22Rv1 (cell line): ENCODE measurements around the gene ABCA13.
A peak's percentile ranks its signal among the peaks of the same experiment; 100 is the strongest.

Source experiments
- H3K27ac ChIP-seq: fragments of 450-650 bp; 2 replicates; pipeline ENCODE4 v1.5.1; 2017
- ZFX ChIP-seq: fragments of 450-650 bp; IDR thresholded peaks from 2 replicates; pipeline ENCODE4 v1.6.1; 2017; ENCODE audit warnings: antibody characterized with exemption, borderline replicate concordance
- TF ChIP-seq, protein P1 (sequence below): fragments of 450-650 bp; IDR thresholded peaks from 2 replicates; pipeline ENCODE4 v1.5.1; 2017; ENCODE audit warnings: mild to moderate bottlenecking

Gene ABCA13

DNA sequence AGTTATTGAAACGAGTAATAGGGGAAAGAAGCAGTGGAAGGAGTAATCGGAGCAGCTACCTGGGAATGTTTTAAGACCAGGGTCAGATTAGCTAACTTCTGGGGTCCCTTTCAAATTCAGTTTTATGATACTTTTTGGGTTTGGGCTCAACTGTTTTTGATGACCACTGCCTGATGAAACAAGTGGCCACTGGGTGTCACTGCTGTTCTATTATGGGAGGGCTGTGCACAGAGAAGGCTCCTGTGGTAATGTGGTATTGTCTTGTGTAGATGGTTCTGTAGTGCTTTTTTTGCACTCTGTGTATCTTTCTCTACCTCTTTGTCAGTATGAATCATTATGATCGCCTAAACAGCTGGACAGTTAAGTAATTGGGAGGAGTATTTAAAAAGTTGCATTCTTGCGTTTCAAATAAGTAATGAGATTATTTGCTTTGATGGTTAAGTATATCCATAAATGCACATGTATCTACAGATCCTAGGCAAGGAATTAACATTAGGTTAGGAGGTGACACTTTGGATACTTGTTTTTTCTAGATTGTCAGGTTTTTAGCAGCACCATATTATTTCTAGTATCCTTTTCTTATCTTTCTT, 128.4 kb downstream of the ABCA13 start:
- no peak overlapping the region for H3K27ac ChIP-seq

DNA sequence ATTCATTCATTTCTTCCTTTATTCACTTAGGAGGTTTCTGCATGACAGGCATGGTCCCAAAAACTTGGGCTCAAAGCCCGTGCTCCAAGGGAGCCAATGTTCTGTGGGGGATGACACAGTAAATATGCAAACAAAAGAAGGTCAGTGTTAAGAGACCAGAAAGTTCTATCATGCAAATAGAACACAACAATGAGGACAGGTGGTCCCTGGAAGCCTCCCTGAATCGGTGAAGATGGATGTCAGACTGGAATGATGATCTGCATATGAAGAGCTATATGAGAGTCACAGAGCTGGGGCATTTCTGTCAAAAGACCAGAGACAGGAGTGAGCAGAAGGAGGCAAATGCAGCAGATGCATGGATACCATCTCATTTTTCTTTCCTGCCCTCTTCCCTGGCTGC, 129.0 kb downstream of the ABCA13 start:
- no peak overlapping the region for H3K27ac ChIP-seq
- TF ChIP-seq ZFX = no peak
- TF ChIP-seq, protein P1, sequence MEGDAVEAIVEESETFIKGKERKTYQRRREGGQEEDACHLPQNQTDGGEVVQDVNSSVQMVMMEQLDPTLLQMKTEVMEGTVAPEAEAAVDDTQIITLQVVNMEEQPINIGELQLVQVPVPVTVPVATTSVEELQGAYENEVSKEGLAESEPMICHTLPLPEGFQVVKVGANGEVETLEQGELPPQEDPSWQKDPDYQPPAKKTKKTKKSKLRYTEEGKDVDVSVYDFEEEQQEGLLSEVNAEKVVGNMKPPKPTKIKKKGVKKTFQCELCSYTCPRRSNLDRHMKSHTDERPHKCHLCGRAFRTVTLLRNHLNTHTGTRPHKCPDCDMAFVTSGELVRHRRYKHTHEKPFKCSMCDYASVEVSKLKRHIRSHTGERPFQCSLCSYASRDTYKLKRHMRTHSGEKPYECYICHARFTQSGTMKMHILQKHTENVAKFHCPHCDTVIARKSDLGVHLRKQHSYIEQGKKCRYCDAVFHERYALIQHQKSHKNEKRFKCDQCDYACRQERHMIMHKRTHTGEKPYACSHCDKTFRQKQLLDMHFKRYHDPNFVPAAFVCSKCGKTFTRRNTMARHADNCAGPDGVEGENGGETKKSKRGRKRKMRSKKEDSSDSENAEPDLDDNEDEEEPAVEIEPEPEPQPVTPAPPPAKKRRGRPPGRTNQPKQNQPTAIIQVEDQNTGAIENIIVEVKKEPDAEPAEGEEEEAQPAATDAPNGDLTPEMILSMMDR = no peak

More for the DNA sequence above, 128.4 kb downstream of the ABCA13 start:
- TF ChIP-seq, protein P1 = peak; percentile 91
- no peak for TF ChIP-seq ZFX

DNA sequence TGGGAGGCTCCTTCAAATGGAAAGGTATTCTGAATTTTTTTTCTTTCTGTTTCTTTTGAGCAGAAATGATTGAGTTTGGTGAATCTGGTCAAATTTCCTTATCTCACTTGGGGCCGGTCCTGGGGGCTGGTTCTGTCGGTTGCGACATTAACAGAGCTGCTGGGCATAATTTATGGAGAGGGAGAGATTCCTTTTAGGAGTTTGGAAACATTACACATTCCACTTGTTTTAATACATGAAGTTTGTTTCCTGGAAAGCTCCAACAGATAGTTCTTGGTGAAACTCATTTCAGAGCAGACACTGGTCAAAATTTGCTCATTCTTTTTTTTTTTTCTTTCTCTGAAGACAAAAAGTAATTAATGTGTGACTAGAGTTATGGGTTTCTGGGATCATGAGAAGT, 129.9 kb downstream of the ABCA13 start:
- H3K27ac ChIP-seq = no peak overlapping the region
- TF ChIP-seq, protein P1 = no peak
- no peak for TF ChIP-seq ZFX

DNA sequence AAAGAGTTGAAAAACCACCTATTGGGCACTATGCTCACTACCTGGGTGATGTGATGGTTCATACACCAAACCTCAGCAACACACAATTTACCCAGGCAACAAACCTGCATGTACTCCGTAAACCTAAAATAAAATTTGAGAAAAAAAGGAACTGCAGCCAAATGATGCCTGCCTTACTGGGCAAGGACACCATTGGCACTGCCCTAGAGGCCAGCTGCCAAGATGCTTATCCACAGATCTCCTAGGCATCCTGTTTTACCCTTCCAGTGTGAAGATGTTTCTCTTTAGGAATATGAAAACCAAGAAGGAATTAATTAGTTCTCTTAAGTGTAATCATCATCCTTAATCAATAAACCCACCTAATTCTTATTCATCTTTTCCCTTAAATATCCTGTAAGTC, 133.4 kb downstream of the ABCA13 start:
- no peak overlapping the region for H3K27ac ChIP-seq
- no peak for TF ChIP-seq ZFX
- TF ChIP-seq, protein P1 = no peak

DNA sequence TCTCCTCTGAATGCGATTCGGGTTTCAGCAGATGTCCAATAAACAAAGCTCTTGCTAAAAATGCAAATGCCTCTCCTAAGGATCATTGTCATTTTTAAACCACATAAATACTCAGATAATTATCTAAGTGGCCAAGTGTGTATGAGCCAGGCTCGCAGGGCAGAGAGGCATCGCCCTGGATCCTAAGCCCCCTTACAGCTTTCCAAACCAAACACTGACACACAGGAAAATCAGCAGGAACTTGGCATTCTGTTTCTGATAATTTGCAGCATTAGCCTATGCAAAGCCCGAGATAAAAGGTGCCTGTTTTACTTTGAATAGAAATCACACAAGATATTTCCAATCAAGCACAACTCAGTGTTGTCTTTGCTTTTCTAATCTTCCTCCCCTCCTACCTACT, 134.4 kb downstream of the ABCA13 start:
- TF ChIP-seq, protein P1 = no peak
- TF ChIP-seq ZFX = no peak
- H3K27ac ChIP-seq = no peak overlapping the region

DNA sequence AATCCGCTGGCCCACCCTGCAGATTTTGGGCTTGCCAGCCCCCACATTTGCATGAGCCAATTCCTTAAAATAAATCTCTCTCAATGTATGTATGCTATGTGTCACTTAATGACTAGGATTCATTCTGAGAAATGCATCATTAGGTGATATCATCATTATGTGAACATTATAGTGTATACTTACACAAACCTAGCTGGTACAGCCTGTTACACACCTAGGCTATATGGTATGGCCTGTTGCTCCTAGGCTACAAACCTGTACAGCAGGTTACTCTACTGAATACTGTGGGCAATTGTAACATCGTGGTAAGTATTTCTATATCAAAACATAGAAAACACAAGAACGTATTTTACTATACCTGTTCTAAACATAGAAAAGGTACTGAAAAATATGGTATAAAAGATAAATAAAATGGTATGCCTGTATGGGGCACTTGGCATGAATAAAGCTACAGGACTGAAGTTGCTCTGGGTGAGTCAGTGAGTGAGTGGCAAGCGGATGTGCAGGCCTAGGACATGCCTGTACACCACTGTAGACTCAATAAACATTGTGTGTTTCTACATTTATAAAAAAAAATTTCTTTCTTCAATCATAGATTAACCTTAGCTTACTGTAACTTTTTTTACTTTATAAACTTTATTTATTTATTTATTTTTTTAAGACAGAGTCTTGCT, 135.9 kb downstream of the ABCA13 start:
- no peak overlapping the region for H3K27ac ChIP-seq
- TF ChIP-seq, protein P1 = no peak
- TF ChIP-seq ZFX = no peak

DNA sequence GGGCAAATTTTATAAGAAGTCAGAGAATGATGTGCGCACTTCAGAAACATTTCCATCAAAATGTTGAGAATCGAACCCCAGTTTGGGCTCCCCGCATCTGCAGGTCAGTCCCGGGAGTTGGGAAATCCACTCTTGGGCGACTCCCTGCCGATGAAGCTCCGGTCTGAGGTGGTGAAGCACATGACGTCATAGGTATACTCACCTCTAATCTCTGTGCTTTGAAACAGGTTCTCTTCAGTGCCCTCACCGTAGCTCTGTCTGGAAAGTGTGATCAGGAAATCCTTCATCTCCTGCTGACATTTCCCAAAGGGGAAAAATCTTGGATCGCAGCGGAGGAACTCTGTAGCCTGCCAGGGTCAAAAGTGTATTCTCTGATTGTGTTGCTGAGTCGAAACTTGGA, 138.5 kb downstream of the ABCA13 start:
- no peak for TF ChIP-seq ZFX
- TF ChIP-seq, protein P1 = no peak
- H3K27ac ChIP-seq = no peak overlapping the region
